ENCODE results near the gene CNOT2.

CNOT2 gene

DNA sequence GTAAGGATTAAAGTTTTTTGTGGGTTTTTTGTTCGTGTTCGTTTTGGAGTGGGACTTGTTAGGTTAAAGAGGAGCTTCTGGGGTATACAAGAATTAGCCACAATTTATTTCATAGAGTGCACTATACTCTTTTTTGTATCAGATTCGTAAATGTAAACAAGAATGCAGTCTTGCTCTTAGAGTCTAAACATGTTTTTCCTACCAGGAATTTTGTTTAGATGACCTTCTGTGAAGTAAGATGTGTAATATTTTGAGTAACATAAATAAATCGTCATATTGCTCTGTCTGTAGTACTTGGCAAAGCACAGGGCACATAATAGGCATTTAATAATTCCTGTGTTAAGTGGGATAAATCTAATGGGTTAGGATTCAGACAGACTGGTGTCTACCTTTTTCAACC, 9.6 kb downstream of the CNOT2 start:
- DNase-seq = no peak

DNA sequence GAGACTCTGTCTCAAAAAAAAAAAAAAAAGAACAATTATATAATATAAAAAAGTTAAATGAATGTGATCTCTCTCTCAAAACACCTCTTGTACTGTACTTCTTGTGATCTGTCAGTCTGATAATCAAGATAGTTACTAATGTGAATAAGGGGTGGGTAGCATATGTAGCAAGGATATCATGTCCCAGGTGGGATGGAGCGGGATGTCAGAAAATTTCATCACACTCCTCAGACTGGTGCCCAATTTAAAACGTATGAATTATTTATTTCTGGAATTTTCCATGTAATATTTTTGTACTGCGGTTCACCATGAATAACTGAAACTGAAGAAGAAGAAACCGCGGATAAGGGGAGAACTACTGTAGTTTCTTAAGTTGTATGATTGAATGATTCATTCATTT, 11.0 kb downstream of the CNOT2 start:
- DNase-seq = no peak

DNA sequence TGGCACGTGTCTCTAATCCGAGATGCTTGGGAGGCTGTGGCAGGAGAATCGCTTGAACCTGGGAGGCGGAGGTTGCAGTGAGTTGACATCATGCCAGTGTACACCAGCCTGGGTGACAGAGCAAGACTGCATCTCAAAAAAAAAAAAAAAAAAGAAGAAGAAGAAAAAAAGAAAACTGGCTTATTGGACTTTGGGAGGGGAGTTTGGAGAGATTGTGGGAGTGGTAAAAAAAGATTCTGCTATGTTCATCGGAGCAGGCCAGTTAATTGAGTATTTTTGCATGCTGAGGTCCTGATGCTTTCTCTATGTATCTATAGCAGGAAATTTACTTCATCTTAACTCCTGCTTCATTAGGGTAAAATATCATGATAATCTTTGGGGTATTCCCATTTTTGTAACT, 11.6 kb downstream of the CNOT2 start:
- DNase-seq = no peak

DNA sequence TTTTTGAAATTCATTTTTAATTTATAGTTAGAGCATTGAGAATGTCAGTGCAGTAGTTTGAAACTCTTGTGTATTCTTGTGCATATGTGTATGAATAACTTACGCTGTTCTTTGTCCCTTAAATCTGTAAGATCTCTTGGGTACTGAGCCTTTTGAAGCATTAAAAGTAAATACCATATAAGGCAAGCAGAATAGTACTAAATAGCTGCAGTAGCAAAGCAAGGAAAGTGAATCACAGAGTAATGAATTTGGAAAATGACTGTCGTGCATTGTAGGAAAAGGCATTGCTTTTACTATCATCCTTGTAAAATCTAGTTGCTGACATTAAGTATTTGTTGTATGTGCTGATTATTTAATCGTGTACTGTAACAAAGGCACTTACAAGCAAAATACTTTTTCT, 12.1 kb downstream of the CNOT2 start:
- DNase-seq = no peak

DNA sequence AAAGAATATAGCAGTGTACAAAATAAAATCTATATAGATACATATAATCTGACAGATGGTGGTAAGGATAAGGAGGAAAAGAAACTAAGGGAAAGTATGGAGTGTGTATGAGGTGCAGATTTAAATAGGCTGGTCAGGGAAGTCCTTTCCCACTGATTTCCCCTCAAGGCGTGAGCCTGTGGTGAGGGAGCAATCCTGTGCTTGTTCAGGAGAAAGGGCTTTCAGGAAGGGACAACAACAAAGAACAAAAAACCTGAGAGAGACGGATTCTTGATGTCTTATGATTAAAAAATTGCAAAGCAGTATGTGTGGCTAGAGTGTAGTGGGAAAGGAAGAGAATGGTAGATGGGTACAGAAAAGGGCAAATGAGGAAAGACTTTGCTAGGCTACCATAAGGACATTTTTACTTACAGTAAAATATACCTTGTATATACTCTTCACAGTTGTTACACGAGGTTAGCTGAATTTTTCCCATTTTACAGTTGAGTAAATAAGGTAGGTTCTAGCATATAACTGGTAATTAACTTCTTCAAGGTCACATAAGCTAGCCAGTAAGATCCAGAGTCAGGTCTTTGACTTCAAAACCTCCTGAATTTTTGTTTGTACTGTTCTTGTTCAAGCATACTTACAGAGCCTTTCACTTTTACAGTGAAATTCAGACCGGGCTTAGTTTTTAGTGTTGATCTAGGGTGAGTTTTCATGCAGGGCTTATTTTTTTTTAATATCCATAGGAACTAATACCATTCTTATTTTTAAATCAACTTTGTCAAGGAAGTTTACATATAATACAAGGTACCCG, 15.6 kb downstream of the CNOT2 start:
- DNase-seq = no peak

DNA sequence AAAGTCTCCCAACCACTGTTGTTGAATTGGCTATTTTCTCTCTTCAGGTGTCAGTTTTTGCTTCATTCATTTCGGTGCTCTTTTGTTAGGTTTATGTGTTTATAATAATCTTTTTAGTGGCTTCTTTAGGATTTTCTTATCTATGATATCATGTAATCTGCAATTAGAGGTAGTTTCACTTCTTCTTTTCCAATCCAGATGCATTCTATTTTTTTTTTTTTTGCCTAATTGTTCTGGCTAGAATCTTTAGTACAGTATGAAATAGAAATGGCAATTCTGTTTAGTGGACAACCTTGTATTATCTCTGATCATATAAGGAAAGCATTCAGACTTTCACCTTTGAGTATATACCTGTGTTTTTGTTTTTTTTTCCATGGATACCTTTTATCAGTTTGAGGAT, 17.4 kb downstream of the CNOT2 start:
- DNase-seq = no peak

DNA sequence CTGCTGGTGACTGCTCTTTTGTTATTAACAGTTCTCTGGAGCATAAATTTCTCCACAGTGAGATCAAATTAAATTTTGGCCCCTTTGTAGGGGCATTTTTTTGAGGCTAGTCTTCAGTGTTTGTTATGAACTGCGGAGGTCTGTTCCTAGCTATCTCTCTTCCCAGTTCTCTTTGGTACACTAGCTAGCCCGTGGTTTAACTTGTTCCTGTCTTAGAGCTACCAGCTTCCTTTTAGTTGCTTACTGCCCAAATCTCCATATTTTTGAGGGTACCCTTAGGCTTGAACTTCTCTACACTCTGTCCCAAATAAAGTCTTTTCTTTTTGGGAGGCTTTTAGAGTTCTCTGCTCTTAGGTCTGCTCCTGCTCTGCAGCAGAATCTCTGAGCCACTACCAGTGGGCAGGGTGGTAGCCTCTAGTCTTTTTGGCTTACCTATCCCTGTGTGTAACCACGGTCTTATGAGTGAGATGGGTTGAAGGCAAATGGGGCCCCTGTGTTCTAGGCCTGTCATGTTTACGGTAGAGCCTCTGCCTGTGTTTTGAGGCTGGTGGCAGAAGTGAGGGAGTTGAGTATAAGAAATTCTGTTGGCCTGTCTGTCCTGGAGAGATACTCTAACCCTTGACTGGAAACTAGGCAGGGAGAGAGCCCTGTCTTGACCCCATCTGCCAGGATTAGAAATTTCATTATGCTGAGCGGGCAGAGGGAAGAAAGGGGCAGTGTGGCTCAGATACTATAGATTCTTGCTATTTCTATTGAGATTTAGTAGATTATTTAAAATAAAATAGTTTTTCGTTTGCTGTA, 21.0 kb downstream of the CNOT2 start:
- no peak for DNase-seq

DNA sequence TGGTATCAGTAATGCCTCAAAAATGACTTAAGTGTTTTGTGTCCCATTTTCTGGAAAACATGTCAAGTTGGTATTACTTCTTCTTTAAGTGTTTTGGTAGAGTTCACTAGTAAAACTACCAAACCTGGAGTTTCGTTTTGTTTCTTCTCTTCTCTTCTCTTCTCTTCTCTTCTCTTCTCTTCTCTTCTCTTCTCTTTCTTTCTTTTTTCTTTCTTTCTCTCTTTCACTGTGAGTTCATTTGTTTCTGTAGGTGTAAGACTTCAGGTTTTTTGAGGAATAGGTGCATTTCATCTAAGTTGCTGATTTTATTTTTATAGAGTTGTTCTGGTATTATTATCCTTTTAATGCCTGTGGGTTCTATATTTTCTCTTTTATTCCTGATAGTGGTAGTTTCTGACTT, 21.9 kb downstream of the CNOT2 start:
- DNase-seq = no peak

DNA sequence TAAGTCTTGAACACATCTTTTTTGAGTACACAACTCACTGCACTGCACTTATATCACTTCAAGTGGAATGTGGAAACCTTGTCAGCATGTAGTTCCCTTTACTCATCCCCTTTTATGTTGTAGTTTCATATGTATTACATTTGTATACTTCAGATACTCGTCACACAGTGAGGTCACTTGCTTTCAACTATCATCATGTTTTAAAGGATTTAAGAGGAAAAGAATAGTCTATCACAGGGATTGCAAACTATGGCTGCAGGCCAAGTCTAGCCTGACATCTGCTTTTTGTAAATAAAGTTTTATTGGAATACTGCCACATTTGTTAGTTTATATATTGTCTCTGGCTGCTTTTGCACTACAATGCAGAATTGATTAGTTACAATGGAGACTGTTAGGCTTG, 24.3 kb downstream of the CNOT2 start:
- no peak for DNase-seq

DNA sequence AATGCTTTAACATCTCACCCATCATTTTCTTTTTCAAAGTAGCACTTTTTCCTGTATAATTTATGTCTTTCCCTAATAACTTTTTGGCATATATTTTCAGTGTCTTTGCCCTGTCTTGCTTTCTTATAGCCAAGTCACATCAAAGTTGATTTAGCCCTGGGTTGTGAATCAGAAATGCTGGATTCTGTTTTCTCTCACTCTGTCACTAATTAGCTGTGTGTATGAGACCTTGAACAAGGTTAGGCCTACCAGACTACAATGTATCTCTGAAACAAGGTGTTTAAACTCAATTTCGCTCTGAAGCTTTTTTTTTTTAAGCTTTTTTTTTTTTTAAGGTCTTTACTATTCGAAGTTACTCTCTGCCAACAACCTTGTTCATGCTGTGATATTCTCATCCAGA, 25.7 kb downstream of the CNOT2 start:
- no peak for DNase-seq

DNA sequence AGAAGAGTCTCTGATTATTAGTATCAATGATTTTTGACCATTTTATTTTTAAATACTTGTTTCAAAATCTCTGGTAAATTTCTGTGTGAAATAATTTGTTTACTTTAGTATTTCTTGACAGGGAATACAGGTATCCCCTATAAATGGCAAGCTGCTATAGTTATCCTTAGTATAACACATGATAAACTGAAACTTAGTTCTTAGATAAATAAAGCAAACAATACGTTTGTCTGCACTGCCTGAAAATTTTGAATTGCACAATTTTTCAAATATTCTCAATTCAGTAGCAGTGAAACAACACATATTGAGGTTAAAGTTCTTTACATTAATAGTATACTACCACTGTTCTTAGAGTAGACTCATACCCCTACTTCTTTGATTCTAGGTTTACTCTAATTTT, 26.9 kb downstream of the CNOT2 start:
- DNase-seq = no peak

DNA sequence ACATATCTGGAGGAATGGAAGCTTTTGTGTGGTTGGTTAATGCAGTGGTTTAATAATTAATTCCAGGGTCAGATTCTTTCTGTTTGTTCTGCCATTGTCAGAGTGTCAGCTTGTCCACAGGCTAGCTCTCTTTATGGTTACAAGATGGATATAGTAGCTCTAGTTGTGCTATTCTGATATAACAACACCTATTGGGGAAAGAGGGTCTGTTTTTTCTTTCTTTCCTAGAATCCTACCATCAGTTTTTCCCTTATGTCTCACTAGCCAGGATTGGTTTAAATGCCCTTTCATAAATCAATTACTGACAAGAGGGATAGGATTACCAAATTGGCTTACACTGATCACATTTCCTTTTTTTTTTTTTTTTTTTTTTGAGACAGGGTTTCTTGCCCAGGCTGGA, 27.8 kb downstream of the CNOT2 start:
- DNase-seq = no peak

DNA sequence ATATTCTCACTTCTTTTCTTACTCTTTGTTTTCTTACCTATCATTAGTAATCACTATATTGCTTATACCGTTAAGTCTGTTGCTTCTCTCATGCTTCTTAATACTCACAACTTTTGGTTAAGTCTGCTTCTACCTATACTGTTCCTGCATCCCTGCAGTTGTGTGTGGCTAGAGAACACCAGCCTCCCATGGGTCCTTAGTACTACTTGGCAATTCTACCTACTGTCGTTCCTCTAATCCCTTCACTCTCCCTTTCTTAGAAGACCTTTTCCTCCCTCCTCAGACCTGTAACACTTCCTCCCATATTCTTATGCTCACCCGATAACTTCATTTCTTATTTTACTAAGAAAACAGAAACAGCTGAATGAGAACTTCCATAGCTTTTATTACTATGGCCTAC, 29.3 kb downstream of the CNOT2 start:
- DNase-seq = no peak

DNA sequence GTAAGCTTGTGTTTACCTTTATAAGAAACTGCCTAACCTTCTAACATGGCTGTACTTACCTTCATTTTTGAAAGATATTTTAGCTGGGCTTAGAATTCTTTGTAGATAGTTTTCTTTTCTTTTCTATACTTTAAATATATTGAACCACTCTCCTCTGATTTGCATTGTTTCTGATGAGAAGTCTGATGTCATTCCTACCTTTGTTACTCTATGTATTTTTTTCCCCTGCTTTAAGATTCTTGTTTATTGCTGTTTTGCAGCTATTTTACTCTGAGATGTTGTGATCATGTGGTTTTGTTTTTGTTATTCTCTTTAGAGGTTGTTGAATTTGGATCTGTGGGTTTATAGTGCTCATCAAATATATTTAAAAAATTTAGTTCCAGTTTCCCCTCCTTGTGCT, 31.8 kb downstream of the CNOT2 start:
- DNase-seq = no peak

DNA sequence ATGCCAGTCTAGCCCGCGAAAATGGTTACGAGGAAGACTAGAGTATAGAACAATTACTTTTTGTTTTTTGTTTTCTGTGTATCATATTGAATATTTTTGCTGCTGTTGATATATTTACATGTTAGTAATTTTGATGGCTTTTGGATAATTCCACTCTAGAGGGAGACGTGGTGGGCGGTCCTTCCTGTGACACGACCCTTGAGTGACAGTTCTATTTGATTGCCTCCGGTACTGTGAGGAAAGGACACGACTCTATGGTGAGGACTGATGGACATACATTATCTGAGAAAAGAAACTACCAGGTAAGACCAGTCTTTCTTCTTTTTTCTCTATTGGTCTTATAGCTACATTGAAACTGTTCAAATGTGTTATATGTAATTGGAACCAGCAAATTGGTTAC, 34.7 kb downstream of the CNOT2 start:
- DNase-seq = no peak

DNA sequence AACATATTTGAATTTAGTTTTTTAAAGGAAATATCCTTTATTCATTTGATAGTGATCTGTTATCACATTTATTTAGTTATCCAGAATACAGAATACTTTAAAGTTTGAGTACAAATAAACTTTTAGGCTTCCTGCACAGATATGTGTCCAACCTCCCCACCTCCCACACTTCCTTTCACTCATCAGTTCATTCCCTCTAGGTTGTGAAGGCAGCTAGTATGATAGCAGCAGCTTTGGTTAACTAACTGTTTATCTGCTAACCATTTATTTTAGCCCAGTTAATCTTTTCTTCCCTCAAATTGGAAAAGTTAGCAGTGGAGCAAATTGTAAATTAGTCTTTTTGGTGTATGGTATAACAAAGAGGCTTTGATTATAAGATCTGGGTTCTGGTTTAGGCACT, 35.7 kb downstream of the CNOT2 start:
- DNase-seq = no peak

DNA sequence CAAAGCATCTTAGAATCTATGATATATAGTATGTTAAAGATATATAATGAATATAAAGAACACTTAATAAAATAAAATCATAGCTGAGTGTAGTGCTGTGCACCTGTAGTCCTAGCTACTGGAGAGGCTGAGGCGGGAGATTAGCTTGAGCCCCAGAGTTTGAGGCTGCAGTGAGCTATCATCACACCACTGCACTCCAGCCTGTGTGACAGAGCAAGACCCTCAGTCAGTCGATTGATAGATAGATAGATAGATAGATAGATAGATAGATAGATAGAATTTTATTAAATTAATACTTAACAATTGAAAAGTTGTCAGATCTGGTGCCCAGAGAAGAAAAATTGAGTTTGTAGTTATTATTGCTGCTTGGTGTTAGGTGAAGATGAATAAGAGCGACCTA, 40.0 kb downstream of the CNOT2 start:
- no peak for DNase-seq

DNA sequence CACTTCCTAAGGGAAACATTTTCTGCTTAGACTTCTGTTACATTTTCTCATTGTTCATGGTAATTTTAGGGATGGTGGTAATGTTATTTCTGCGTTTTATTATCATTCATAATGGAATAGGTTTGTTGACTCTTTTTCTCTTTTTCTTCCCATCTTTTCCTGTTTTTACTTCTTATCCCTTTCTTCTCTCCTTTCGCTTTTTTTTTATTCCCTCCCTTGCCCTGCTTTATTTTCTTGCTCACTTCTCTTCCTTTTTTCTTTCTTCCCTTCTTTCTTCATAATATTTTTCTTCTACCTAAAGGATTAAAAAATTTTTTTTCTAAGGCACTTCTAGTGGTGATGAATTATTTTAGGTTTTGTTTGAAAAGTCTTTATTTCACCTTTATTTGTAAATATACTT, 45.6 kb downstream of the CNOT2 start:
- no peak for DNase-seq

DNA sequence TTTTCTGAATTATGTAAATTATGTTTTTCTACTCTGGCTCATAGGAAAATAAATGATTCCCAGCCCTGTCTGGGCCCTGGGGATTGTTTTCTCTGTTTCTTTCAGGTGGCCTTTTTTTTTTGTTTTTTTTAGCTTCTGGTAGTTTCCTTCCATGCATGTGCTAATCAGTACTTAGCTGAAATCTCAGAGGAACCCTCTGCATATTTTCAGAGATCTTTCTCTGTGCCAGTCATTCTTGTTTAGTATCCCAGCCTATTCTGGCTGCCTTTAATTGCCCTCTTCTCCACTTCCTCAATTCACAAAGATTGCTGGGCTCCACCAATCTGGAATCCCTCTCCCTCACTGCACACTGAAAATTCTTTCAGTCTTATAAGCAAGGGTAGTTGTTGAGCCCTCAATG, 46.9 kb downstream of the CNOT2 start:
- no peak for DNase-seq

DNA sequence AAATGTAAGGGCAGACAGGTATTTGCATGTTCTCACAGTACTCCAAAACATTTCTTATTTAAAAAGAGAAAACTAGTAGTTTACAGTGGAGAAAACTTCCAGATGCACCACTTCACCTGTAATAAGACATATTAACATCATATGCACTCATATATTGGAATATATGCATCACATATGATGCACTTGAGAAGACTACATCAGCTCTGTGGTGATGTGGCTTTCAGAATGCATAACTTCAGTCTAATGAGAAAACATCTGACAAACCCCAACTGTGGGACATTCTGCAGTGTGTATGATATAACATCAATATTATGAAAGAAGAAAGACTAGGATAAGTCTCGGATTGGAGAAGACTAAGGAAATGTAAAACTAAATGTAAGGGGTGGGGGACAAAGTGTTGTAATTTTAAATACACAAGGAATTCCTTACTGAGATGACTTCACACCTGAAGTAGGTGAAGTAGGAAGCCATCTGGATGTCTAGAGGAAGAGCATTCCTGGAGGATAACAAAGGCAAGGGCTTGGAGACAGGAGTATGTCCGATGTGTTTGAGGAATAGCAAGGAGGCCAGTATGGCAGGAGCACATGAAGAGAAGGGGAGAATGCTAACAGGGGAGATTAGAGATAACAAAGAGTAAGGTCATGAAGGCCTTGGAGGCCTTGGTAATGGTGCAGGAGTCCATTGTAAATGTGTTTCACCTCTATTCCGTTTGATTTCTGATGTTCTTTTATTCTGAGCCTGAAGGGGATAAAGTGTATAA, 49.0 kb downstream of the CNOT2 start:
- no peak for DNase-seq

DNA sequence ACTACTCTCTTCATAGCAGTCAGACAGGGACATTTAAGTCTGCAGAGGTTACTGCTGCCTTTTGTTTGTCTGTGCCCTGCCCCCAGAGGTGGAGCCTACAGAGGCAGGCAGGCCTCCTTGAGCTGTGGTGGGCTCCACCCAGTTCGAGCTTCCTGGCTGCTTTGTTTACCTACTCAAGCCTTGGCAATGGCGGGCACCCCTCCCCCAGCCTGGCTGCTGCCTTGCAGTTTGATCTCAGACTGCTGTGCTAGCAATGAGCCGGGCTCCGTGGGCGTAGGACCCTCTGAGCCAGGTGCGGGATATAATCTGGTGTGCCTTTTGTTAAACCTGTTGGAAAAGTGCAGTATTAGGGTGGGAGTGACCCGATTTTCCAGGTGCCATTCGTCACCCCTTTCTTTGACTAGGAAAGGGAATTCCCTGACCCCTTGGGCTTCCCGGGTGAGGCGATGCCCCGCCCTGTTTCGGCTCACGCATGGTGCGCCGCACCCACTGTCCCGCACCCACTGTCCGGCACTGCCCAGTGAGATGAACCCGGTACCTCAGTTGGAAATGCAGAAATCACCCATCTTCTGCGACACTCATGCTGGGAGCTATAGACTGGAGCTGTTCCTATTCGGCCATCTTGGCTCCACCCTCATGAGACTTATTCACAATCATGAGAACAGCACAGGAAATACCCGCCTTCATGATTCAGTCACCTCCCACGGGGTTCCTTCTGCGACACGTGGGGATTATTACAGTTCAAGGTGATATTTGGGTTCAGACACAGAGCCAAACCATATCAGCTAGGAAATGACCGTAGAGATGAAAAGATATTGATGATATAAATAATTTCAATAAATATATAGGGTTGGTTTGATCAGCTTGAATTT, 61.7 kb downstream of the CNOT2 start:
- DNase-seq = peak; percentile 31 to 45

DNA sequence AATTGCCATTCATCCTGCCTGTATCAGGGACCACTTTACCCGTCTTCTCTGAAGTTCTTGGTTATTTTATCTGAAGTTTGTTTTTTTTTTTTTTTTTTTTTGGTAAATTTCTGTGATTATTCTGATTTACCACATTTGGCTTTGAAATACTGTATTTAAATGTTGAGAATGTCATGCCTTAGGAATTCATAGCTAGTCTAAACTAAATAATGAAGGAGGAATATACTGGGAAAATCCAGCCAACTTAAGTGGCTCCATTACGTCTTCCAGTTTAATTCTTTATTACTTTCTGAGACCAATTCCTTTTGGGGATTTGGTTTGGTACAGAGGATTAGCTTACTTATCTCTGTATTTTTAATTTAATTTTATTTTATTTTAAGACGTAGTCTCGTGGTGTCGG, 62.6 kb downstream of the CNOT2 start:
- no peak for DNase-seq

DNA sequence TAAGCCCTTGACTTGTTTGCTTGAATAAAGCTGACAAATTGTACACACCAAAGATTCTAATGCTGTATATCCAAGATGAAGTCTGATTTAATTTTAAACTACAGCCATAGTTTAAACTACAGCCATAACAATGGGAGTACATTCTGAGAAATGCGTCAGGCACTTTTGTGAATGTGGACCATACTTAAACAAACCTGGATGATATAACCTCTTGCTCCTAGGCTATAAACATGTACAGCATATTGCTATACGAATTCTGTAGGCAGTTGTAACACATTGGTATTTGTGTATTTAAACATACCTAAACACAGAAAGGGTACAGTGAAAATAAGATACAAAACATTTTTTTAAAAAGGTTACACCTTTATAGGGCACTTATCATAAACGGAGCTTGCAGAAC, 63.4 kb downstream of the CNOT2 start:
- DNase-seq = no peak

Measured in stimulated activated CD4-positive, alpha-beta T cell treated with anti-CD3 and anti-CD28 coated beads, Interleukin-2, amount 100 ng/mL, for 24 hours (primary cell).